ENCODE results near the gene LHPP.

GRCh38 chr10:124661660-124662180 lies 200.1 kb downstream of the LHPP start:
- no peak for TF ChIP-seq CTCF (IDR thresholded peaks at IDR 0.05)
- no peak for TF ChIP-seq EP300 (IDR thresholded peaks at IDR 0.05; ENCODE audit: low read depth)
- TF ChIP-seq POLR2A (IDR thresholded peaks at IDR 0.05), result no peak

Measured in transverse colon (tissue), 3 donors.